ENCODE data around the gene HTT. TPM values are rescaled to one million over a fixed set of nuclear protein-coding genes. Genes with fewer than 3 reads are reported as not detected.

HTT gene
- total RNA-seq, 1 experiment from 2014 or later, result 66.8 TPM

DNA sequence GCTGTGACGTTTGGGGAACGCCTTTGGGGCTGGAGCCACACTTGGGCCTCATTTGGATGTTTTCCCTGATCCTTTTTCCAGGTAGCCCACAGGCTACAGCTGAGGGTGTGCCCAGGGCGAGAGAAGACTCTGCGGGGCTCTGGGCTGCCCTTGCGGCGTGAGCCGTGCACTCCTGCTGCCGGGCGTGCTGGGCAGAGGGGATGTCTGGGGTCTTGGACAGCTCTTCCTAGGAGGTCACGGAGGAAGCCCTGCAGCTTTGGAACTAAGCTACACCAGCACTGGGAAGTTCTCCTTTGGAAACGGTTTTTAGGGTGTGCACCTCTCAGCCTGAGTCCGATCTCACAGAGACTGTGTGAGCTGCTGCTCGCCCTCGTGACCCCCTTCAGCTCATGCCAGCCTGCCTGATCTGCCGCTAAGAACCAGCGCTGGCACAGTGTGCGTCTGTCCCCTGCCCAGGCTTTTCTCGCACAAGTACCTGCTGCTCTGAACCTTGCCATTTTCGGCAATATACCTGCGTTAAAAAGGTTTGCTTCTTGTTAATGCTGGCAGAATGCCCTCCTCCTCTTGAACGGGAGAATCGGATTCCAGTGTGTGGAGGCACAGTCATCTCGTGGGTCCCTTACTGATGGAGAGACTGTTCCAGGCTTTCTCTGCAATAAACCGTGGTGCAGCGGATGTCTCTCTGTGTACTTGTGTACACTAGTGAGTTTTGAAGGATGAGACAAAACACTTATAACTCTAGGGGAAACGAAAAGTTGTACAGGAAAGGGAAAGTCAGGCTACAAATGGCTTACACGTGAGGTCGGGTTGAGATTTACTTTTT lies 188.8 kb downstream of the HTT start:
- Histone ChIP-seq H3K27me3 (replicated peaks; ENCODE audit: insufficient read depth, low read depth, low read length, poor library complexity) (no peaks in the 10 kb centered on the region), H3K27ac (ENCODE audit: low read depth, low read length, poor library complexity, severe bottlenecking) (no peak overlapping the region), H3K9me3 (ENCODE audit: low read depth, low read length, poor library complexity, severe bottlenecking) (no peaks in the 10 kb centered on the region), H3K4me3 (ENCODE audit: low read depth, low read length, poor library complexity, severe bottlenecking) (no peak overlapping the region), H3K36me3 (ENCODE audit: insufficient read depth, low read length, poor library complexity, severe bottlenecking) (no peaks in the 10 kb centered on the region), H3K4me1 (ENCODE audit: insufficient read depth, low read length, poor library complexity, severe bottlenecking) (no peaks in the 10 kb centered on the region)
- POLR2A ChIA-PET (ENCODE audit: low non-redundant PET), result no interaction called here
- intact Hi-C loops (cut with micrococcal nuclease; ENCODE audit: unreplicated experiment), result no loop called here
- DNase-seq (ENCODE audit: low spot score), result no peak
- CTCF ChIA-PET, result no interaction called here
- TF ChIP-seq EZH2 (IDR thresholded peaks at IDR 0.05; ENCODE audit: borderline replicate concordance, low read depth, low read length, poor library complexity, severe bottlenecking), result no peak
- TF ChIP-seq, protein P1, sequence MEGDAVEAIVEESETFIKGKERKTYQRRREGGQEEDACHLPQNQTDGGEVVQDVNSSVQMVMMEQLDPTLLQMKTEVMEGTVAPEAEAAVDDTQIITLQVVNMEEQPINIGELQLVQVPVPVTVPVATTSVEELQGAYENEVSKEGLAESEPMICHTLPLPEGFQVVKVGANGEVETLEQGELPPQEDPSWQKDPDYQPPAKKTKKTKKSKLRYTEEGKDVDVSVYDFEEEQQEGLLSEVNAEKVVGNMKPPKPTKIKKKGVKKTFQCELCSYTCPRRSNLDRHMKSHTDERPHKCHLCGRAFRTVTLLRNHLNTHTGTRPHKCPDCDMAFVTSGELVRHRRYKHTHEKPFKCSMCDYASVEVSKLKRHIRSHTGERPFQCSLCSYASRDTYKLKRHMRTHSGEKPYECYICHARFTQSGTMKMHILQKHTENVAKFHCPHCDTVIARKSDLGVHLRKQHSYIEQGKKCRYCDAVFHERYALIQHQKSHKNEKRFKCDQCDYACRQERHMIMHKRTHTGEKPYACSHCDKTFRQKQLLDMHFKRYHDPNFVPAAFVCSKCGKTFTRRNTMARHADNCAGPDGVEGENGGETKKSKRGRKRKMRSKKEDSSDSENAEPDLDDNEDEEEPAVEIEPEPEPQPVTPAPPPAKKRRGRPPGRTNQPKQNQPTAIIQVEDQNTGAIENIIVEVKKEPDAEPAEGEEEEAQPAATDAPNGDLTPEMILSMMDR (conservative IDR thresholded peaks at IDR 0.05; ENCODE audit: low read depth, low read length), result no peak
- BruUV-seq (replicated peaks), result no TSS peak

DNA sequence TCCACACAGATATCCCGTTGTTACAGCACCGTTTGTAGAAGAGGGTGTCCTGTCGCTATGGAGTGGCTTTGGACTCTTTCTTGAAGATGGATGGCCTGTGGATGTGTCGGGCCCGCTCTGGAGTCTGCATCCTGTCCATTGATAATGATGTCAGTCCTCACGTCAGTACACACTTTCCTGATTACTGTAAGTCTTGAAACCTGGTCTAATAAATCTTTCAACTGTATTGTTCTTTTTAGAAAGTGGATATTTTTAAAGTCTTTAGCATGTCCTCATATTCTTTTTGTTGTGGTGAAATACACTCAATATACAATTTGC lies 189.4 kb downstream of the HTT start:
- no TSS peak for BruUV-seq (replicated peaks)
- no peak overlapping the region for H3K27ac ChIP-seq (ENCODE audit: low read depth, low read length, poor library complexity, severe bottlenecking)
- no peaks in the 10 kb centered on the region for H3K9me3 ChIP-seq (ENCODE audit: low read depth, low read length, poor library complexity, severe bottlenecking)
- intact Hi-C loops (cut with micrococcal nuclease; ENCODE audit: unreplicated experiment), result no loop called here
- H3K4me1 ChIP-seq (ENCODE audit: insufficient read depth, low read length, poor library complexity, severe bottlenecking), result no peaks in the 10 kb centered on the region
- H3K36me3 ChIP-seq (ENCODE audit: insufficient read depth, low read length, poor library complexity, severe bottlenecking), result no peaks in the 10 kb centered on the region
- TF ChIP-seq, protein P1 (conservative IDR thresholded peaks at IDR 0.05; ENCODE audit: low read depth, low read length), result no peak
- no peak for DNase-seq (ENCODE audit: low spot score)
- POLR2A ChIA-PET (ENCODE audit: low non-redundant PET), result no interaction called here
- no peaks in the 10 kb centered on the region for H3K27me3 ChIP-seq (replicated peaks; ENCODE audit: insufficient read depth, low read depth, low read length, poor library complexity)
- H3K4me3 ChIP-seq (ENCODE audit: low read depth, low read length, poor library complexity, severe bottlenecking), result no peak overlapping the region
- CTCF ChIA-PET, result no interaction called here

DNA sequence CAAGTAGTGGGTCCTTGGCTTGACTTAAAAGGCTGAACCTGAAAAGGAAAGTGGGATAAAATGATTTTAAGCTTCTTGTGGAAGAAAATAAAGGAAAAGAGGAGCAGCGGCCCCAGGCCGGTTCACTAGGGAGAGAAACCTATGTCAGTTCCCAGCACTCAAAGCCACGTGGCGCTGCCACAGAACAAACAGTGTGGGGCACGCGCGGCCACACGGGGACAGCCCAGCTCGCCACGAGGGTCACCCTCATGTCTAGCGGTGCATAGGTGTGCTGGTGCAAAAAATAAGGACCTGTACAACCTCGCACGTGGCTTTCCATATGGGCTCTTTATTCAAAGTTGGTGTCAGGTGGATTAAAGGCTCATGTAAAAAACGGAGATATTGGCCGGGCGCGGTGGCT lies 191.6 kb downstream of the HTT start:
- H3K9me3 ChIP-seq (ENCODE audit: low read depth, low read length, poor library complexity, severe bottlenecking), result no peaks in the 10 kb centered on the region
- TF ChIP-seq, protein P1 (conservative IDR thresholded peaks at IDR 0.05; ENCODE audit: low read depth, low read length), result no peak
- no peak for TF ChIP-seq EZH2 (IDR thresholded peaks at IDR 0.05; ENCODE audit: borderline replicate concordance, low read depth, low read length, poor library complexity, severe bottlenecking)
- no peak overlapping the region for H3K4me3 ChIP-seq (ENCODE audit: low read depth, low read length, poor library complexity, severe bottlenecking)
- H3K36me3 ChIP-seq (ENCODE audit: insufficient read depth, low read length, poor library complexity, severe bottlenecking), result no peaks in the 10 kb centered on the region
- intact Hi-C loops (cut with micrococcal nuclease; ENCODE audit: unreplicated experiment), result no loop called here
- no peak overlapping the region for H3K27ac ChIP-seq (ENCODE audit: low read depth, low read length, poor library complexity, severe bottlenecking)
- peaks cover 10% of the 10 kb centered on the region for H3K4me1 ChIP-seq (ENCODE audit: insufficient read depth, low read length, poor library complexity, severe bottlenecking)
- POLR2A ChIA-PET (ENCODE audit: low non-redundant PET), result no interaction called here
- no peak for DNase-seq (ENCODE audit: low spot score)
- no peaks in the 10 kb centered on the region for H3K27me3 ChIP-seq (replicated peaks; ENCODE audit: insufficient read depth, low read depth, low read length, poor library complexity)
- CTCF ChIA-PET, result no interaction called here
- no TSS peak for BruUV-seq (replicated peaks)
